GM12878 (cell line): ENCODE results near the gene NRN1L. TPM values are rescaled to one million over a fixed set of nuclear protein-coding genes. Genes with fewer than 3 reads are reported as not detected.

Experiments used
- BRCA1 ChIP-seq: IDR thresholded peaks from 2 replicates; pipeline ENCODE4 v1.6.1; 2011; ENCODE audit warnings: low read depth, low read length, improper control_type of control experiment
- CBFB ChIP-seq: IDR thresholded peaks from 2 replicates; pipeline ENCODE4 v1.6.1; 2016; ENCODE audit warnings: antibody characterized with exemption, low read depth
- CREB1 ChIP-seq: IDR thresholded peaks from 2 replicates; pipeline ENCODE4 v1.6.1; 2012; ENCODE audit warnings: low read depth, mild to moderate bottlenecking, inconsistent platforms
- EED ChIP-seq: sonication (generic); IDR thresholded peaks from 2 replicates; pipeline ENCODE4 v1.6.1; 2016; ENCODE audit warnings: antibody characterized with exemption, low read depth
- EGR1 ChIP-seq, 2 experiments: IDR thresholded peaks; 1 replicate in 1 of 2; 2 replicates in 1 of 2; pipeline ENCODE4 v1.6.1; 2011 to 2012; ENCODE audit warnings: low read depth in 2 of 2, low read length in 2 of 2, borderline replicate concordance in 1 of 2, mild to moderate bottlenecking in 1 of 2, moderate library complexity in 1 of 2
- EP300 ChIP-seq, 2 experiments: fragments of 150-350 bp in 1 of 2; IDR thresholded peaks; 2 replicates each; pipeline ENCODE4 v1.6.1; 2011 to 2012; ENCODE audit warnings: low read depth in 2 of 2, low read length in 2 of 2, borderline replicate concordance in 1 of 2, improper control_type of control experiment in 1 of 2, inconsistent platforms in 1 of 2; ENCODE audit not compliant: control insufficient read depth in 1 of 2
- GATAD2B ChIP-seq: fragments of 450-650 bp; conservative IDR thresholded peaks from 2 replicates; pipeline ENCODE4 v1.6.1; 2017; ENCODE audit warnings: low read depth, mild to moderate bottlenecking, moderate library complexity
- JUND ChIP-seq: IDR thresholded peaks from 2 replicates; pipeline ENCODE4 v1.6.1; 2012; ENCODE audit warnings: low read depth, mild to moderate bottlenecking, low read length, improper control_type of control experiment, moderate library complexity
- KLF5 ChIP-seq: fragments of 450-650 bp; IDR thresholded peaks from 2 replicates; pipeline ENCODE4 v1.6.1; 2014; ENCODE audit warnings: mild to moderate bottlenecking; ENCODE audit not compliant: partially characterized antibody
- MLLT1 ChIP-seq: fragments of 450-650 bp; IDR thresholded peaks from 2 replicates; pipeline ENCODE4 v1.6.1; 2016; ENCODE audit warnings: mild to moderate bottlenecking
- MTA2 ChIP-seq: fragments of 450-650 bp; IDR thresholded peaks from 2 replicates; pipeline ENCODE4 v1.6.1; 2016; ENCODE audit warnings: low read depth, mild to moderate bottlenecking, moderate library complexity
- NR2C1 ChIP-seq: fragments of 450-650 bp; IDR thresholded peaks from 2 replicates; pipeline ENCODE4 v1.6.1; 2017; ENCODE audit warnings: antibody characterized with exemption, mild to moderate bottlenecking, moderate library complexity
- PML ChIP-seq: IDR thresholded peaks from 2 replicates; pipeline ENCODE4 v1.6.1; 2012; ENCODE audit warnings: low read length, inconsistent platforms
- RCOR1 ChIP-seq: conservative IDR thresholded peaks from 2 replicates; pipeline ENCODE4 v1.6.1; 2012; ENCODE audit warnings: low read depth, low read length, improper control_type of control experiment
- SMAD5 ChIP-seq: IDR thresholded peaks from 2 replicates; pipeline ENCODE4 v1.6.1; 2016; ENCODE audit warnings: antibody characterized with exemption, low read depth
- SMARCA5 ChIP-seq: fragments of 450-650 bp; IDR thresholded peaks from 2 replicates; pipeline ENCODE4 v1.6.1; 2017; ENCODE audit warnings: mild to moderate bottlenecking
- TARDBP ChIP-seq: IDR thresholded peaks from 2 replicates; pipeline ENCODE4 v1.6.1; 2016; ENCODE audit warnings: borderline replicate concordance
- TBL1XR1 ChIP-seq: IDR thresholded peaks from 2 replicates; pipeline ENCODE4 v1.6.1; 2012; ENCODE audit warnings: low read depth, low read length, improper control_type of control experiment
- TCF3 ChIP-seq: IDR thresholded peaks from 2 replicates; pipeline ENCODE4 v1.6.1; 2012; ENCODE audit warnings: low read depth, mild to moderate bottlenecking, low read length, borderline replicate concordance; ENCODE audit not compliant: insufficient read depth
- ZBED1 ChIP-seq: IDR thresholded peaks from 2 replicates; pipeline ENCODE4 v1.6.1; 2016; ENCODE audit warnings: borderline replicate concordance
- ZNF384 ChIP-seq: IDR thresholded peaks from 2 replicates; pipeline ENCODE4 v1.6.1; 2012; ENCODE audit warnings: low read depth, mild to moderate bottlenecking, low read length, improper control_type of control experiment, borderline replicate concordance
- polyA plus RNA-seq, 11 experiments: library from polyadenylated mRNA; depleted of rRNA in 4 of 11; unstranded in 6 of 11; stranded (reverse) in 5 of 11; fragments of >200 nt; fragmentation: Nextera tagmentation in 4 of 11; fragmentation: Illumina TruSeq in 1 of 11; extraction: Ambion mirVana in 4 of 11; extraction: Trizol in 1 of 11; gene quantifications; 1 replicate in 1 of 11; 2 replicates in 10 of 11; pipeline versions ENCODE4 v1.2.1 to v1.2.3, GENCODE V29; 2011 to 2016; ENCODE audit warnings: inconsistent platforms in 2 of 11, missing spikeins in 2 of 11, low read depth in 1 of 11
- total RNA-seq, 4 experiments: library from RNA; depleted of rRNA in 3 of 4; stranded (reverse); fragments of >200 nt in 3 of 4; fragmentation: Illumina TruSeq in 1 of 4; extraction: Trizol in 1 of 4; gene quantifications; 2 replicates each; pipeline versions ENCODE4 v1.2.1 to v1.2.3, GENCODE V29; 2013 to 2021
- TF ChIP-seq, protein P1 (sequence below): IDR thresholded peaks from 2 replicates; pipeline ENCODE4 v1.6.1; 2012; ENCODE audit warnings: low read depth, low read length, improper control_type of control experiment
- TF ChIP-seq, protein P2 (sequence below): IDR thresholded peaks from 2 replicates; pipeline ENCODE4 v1.6.1; 2012; ENCODE audit warnings: low read depth, low read length, improper control_type of control experiment
- TF ChIP-seq, protein P3 (sequence below): fragments of 450-650 bp; IDR thresholded peaks from 2 replicates; pipeline ENCODE4 v1.6.1; 2016; ENCODE audit warnings: mild to moderate bottlenecking, moderate library complexity, borderline replicate concordance

The NRN1L gene
- total and polyA plus RNA-seq, 10 of the 15 experiments (the other 5 are each of a cell fraction or from before 2014, with no cell fraction given), result 0.11 to 0.99 (median 0.28) TPM; not detected in 3

DNA sequence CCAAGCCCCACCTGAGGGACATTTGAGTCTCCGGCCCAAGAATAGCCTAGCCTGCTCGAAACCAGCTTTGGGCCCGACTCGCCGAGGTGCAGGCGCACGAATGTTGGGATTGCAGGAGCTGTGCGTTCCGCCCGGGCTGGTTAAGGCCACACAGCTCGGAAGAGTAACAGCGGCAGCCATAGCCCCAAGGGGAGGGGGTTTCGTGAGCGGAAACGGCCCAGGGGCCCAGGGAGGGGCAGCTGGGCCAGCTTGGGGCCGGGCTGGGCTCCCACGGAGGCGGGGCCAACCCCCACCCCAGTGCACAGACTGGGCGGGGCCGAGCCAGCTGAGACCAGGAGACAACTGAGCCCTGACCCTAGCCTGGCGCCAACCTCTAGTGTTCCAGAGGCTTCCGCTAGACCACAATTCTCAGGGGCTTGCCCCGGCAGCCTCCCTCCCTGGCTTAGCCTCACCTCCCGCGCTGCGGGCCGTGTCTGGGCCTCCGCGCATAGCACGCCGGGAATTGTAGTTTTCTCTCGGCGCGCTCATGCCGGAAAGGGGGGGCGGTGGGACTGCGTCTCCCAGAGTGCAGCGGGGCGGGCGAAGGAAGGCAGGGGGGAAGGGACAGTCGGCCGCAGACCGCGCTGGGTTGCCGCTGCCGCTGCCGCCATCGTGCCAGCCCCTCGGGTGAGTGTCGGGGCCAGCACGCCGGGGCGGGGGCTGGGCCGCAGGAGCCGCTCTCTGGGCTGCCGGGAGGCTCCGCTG is 38.2 kb upstream of the NRN1L start, which contains the start of gene NUTF2 (continued):
- TF ChIP-seq EGR1 (IDR thresholded peaks at IDR 0.05; ENCODE audit: borderline replicate concordance in 1 of 2, low read depth in 2 of 2, low read length in 2 of 2), result peak in 1 of 2 experiments; percentile 87; a peak in 2 of 3 replicates
- TF ChIP-seq RCOR1, result no peak
- peak; percentile 69; the same call in 1 of the 2 replicates for TF ChIP-seq TCF3
- TF ChIP-seq PML, result peak; percentile 83; the same call in 1 of the 2 replicates
- TF ChIP-seq, protein P1, sequence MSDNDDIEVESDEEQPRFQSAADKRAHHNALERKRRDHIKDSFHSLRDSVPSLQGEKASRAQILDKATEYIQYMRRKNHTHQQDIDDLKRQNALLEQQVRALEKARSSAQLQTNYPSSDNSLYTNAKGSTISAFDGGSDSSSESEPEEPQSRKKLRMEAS, result peak; percentile 70; the same call in 1 of the 2 replicates
- TF ChIP-seq, protein P2, sequence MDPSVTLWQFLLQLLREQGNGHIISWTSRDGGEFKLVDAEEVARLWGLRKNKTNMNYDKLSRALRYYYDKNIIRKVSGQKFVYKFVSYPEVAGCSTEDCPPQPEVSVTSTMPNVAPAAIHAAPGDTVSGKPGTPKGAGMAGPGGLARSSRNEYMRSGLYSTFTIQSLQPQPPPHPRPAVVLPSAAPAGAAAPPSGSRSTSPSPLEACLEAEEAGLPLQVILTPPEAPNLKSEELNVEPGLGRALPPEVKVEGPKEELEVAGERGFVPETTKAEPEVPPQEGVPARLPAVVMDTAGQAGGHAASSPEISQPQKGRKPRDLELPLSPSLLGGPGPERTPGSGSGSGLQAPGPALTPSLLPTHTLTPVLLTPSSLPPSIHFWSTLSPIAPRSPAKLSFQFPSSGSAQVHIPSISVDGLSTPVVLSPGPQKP, result 0 out of 2 replicates have a peak, but pooled peaks have one; percentile 47
- TF ChIP-seq ZBED1, result 0 out of 2 replicates have a peak, but pooled peaks have one; percentile 28
- TF ChIP-seq SMARCA5, result no peak
- TF ChIP-seq EP300 (IDR thresholded peaks at IDR 0.05; ENCODE audit: borderline replicate concordance in 1 of 2, control insufficient read depth in 1 of 2, low read depth in 2 of 2, low read length in 2 of 2), result peak in 1 of 2 experiments; percentile 10; a peak in 1 of 4 replicates
- peak; percentile 77 for TF ChIP-seq GATAD2B
- TF ChIP-seq MLLT1, result peak; percentile 59; the same call in 1 of the 2 replicates
- TF ChIP-seq, protein P3, sequence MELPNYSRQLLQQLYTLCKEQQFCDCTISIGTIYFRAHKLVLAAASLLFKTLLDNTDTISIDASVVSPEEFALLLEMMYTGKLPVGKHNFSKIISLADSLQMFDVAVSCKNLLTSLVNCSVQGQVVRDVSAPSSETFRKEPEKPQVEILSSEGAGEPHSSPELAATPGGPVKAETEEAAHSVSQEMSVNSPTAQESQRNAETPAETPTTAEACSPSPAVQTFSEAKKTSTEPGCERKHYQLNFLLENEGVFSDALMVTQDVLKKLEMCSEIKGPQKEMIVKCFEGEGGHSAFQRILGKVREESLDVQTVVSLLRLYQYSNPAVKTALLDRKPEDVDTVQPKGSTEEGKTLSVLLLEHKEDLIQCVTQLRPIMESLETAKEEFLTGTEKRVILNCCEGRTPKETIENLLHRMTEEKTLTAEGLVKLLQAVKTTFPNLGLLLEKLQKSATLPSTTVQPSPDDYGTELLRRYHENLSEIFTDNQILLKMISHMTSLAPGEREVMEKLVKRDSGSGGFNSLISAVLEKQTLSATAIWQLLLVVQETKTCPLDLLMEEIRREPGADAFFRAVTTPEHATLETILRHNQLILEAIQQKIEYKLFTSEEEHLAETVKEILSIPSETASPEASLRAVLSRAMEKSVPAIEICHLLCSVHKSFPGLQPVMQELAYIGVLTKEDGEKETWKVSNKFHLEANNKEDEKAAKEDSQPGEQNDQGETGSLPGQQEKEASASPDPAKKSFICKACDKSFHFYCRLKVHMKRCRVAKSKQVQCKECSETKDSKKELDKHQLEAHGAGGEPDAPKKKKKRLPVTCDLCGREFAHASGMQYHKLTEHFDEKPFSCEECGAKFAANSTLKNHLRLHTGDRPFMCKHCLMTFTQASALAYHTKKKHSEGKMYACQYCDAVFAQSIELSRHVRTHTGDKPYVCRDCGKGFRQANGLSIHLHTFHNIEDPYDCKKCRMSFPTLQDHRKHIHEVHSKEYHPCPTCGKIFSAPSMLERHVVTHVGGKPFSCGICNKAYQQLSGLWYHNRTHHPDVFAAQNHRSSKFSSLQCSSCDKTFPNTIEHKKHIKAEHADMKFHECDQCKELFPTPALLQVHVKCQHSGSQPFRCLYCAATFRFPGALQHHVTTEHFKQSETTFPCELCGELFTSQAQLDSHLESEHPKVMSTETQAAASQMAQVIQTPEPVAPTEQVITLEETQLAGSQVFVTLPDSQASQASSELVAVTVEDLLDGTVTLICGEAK, result peak; percentile 83
- TF ChIP-seq JUND, result no peak
- peak; percentile 84 for TF ChIP-seq NR2C1
- TF ChIP-seq SMAD5, result no peak; the same call in 1 of the 2 replicates
- TF ChIP-seq TBL1XR1, result peak; percentile 64; the same call in 1 of the 2 replicates
- TF ChIP-seq EED, result peak; percentile 77
- TF ChIP-seq TARDBP, result peak; percentile 95
- TF ChIP-seq BRCA1, result no peak
- 0 out of 2 replicates have a peak, but pooled peaks have one; percentile 25 for TF ChIP-seq ZNF384
- TF ChIP-seq CBFB, result peak; percentile 74
- TF ChIP-seq MTA2, result no peak
- peak; percentile 82 for TF ChIP-seq CREB1
- peak; percentile 74 for TF ChIP-seq KLF5
